ENCODE measurements around the gene SAP30BP.

DNA sequence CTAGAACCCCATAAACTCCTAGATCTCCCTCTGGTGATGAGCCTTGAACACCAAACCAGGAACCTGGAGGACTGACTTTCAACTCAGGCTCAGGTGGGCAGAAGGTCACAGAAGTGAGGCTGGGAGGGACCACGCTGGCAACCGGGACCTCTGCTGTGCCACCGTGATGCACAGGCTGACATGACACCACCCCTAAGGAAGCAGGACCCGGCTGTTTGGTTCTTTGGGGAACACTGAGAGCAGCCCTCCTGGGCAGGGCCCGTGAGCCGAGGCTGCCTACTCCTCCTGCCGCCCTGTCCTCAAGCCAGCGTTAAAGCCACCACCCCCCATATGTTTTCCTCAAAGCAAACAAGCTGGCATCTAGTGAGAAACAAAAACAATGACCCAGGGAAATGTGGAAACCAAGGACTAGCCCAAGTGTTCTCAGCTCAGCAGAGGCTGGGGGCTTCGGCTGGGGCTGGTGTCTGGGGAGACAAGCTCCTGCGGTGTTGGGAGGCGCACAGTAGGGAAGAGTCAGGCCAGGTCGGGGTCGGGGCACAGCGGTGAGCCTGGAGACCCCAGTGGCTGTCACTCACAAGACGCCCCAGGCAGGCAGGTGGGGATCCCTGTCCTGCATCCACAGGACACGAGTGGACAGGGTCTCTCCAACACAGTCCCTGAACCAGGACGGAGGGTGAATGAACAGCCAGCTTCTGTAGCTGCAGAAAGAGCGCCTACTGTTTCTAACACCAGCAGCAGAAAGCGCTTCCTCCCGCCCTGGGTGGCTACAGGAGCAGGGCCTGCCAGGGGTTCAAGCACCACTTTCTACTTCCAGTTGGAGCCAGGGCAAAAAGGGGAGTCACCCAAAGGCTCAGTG is 32.2 kb upstream of the SAP30BP start:
- TF ChIP-seq, protein P1, sequence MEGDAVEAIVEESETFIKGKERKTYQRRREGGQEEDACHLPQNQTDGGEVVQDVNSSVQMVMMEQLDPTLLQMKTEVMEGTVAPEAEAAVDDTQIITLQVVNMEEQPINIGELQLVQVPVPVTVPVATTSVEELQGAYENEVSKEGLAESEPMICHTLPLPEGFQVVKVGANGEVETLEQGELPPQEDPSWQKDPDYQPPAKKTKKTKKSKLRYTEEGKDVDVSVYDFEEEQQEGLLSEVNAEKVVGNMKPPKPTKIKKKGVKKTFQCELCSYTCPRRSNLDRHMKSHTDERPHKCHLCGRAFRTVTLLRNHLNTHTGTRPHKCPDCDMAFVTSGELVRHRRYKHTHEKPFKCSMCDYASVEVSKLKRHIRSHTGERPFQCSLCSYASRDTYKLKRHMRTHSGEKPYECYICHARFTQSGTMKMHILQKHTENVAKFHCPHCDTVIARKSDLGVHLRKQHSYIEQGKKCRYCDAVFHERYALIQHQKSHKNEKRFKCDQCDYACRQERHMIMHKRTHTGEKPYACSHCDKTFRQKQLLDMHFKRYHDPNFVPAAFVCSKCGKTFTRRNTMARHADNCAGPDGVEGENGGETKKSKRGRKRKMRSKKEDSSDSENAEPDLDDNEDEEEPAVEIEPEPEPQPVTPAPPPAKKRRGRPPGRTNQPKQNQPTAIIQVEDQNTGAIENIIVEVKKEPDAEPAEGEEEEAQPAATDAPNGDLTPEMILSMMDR (IDR thresholded peaks at IDR 0.05; ENCODE audit: insufficient read depth, low read length, poor library complexity, severe bottlenecking): no peak
- TF ChIP-seq EZH2phosphoT487 (conservative IDR thresholded peaks at IDR 0.05; ENCODE audit: low read length): no peak

Measured in SU-DHL-6 (cell line).